HepG2 (cell line): ENCODE data around the gene ANXA11. TPM values are rescaled to one million over a fixed set of nuclear protein-coding genes. Genes with fewer than 3 reads are reported as not detected.

Source experiments
- BCL6 ChIP-seq: IDR thresholded peaks from 2 replicates; pipeline ENCODE4 v1.6.1; 2016; ENCODE audit warnings: missing genetic modification reagents, missing compliant biosample characterization
- E2F5 ChIP-seq: sonication (generic); formaldehyde crosslinking; conservative IDR thresholded peaks from 2 replicates; pipeline ENCODE4 v1.4.0; 2020; ENCODE audit warnings: missing genetic modification reagents
- HDAC2 ChIP-seq: sonication (generic); formaldehyde crosslinking; IDR thresholded peaks from 2 replicates; pipeline ENCODE4 v1.4.0; 2020; ENCODE audit warnings: missing genetic modification reagents
- HOXA9 ChIP-seq: sonication (generic); formaldehyde crosslinking; IDR thresholded peaks from 2 replicates; pipeline ENCODE4 v1.8.1; 2022; ENCODE audit warnings: missing genetic modification reagents, mild to moderate bottlenecking, moderate library complexity, borderline replicate concordance
- SALL2 ChIP-seq: sonication (generic); formaldehyde crosslinking; IDR thresholded peaks from 2 replicates; pipeline ENCODE4 v1.8.1; 2023; ENCODE audit warnings: mild to moderate bottlenecking, missing genetic modification reagents, inconsistent platforms
- YY1 ChIP-seq: IDR thresholded peaks from 2 replicates; pipeline ENCODE4 v1.6.1; 2011; ENCODE audit warnings: low read length, low read depth, moderate library complexity, mild to moderate bottlenecking; ENCODE audit not compliant: insufficient read depth, insufficient replicate concordance
- ZBTB2 ChIP-seq: sonication (generic); formaldehyde crosslinking; IDR thresholded peaks from 2 replicates; pipeline ENCODE4 v1.8.0; 2022; ENCODE audit warnings: low read depth, missing genetic modification reagents
- ZFY ChIP-seq: sonication (generic); formaldehyde crosslinking; IDR thresholded peaks from 2 replicates; pipeline ENCODE4 v1.4.0; 2020; ENCODE audit warnings: missing genetic modification reagents
- ZNF674 ChIP-seq: sonication (generic); formaldehyde crosslinking; IDR thresholded peaks from 2 replicates; pipeline ENCODE4 v1.5.0; 2020; ENCODE audit warnings: low read depth, mild to moderate bottlenecking, missing genetic modification reagents
- ZSCAN20 ChIP-seq: sonication (generic); formaldehyde crosslinking; IDR thresholded peaks from 2 replicates; pipeline ENCODE4 v1.4.0; 2020; ENCODE audit warnings: missing genetic modification reagents, mild to moderate bottlenecking, borderline replicate concordance
- polyA plus RNA-seq, 8 experiments: library from polyadenylated mRNA; depleted of rRNA in 3 of 8; stranded (reverse) in 7 of 8; unstranded in 1 of 8; fragments of >200 nt; fragmentation: Illumina TruSeq in 4 of 8; extraction: Trizol in 4 of 8; gene quantifications; 2 replicates each; pipeline versions ENCODE4 v1.2.1 to v1.2.3, GENCODE V29; 2011 to 2016; ENCODE audit warnings: low read depth in 4 of 8, missing spikeins in 1 of 8, mixed read lengths in 1 of 8; ENCODE audit not compliant: insufficient read depth in 1 of 8
- total RNA-seq, 5 experiments: library from RNA; depleted of rRNA; stranded (reverse); fragments of >200 nt; fragmentation: Illumina TruSeq; extraction: Trizol; gene quantifications; 2 replicates each; pipeline ENCODE4 v1.2.3, GENCODE V29; 2016; ENCODE audit warnings: low read depth in 1 of 5
- TF ChIP-seq, protein P1 (sequence below), 2 experiments: sonication (generic) in 1 of 2; formaldehyde crosslinking in 1 of 2; IDR thresholded peaks; 2 replicates each; pipeline versions ENCODE4 v1.4.0 to v1.6.1; 2018 to 2020; ENCODE audit warnings: missing genetic modification reagents in 2 of 2, borderline replicate concordance in 1 of 2, low read depth in 1 of 2, mild to moderate bottlenecking in 1 of 2, missing biosample characterization in 1 of 2

Gene ANXA11
- total and polyA plus RNA-seq, 2 of the 13 experiments (the other 11 are each of a cell fraction or from before 2014, with no cell fraction given): 30.6 to 51.5 TPM

- TF ChIP-seq, protein P1, sequence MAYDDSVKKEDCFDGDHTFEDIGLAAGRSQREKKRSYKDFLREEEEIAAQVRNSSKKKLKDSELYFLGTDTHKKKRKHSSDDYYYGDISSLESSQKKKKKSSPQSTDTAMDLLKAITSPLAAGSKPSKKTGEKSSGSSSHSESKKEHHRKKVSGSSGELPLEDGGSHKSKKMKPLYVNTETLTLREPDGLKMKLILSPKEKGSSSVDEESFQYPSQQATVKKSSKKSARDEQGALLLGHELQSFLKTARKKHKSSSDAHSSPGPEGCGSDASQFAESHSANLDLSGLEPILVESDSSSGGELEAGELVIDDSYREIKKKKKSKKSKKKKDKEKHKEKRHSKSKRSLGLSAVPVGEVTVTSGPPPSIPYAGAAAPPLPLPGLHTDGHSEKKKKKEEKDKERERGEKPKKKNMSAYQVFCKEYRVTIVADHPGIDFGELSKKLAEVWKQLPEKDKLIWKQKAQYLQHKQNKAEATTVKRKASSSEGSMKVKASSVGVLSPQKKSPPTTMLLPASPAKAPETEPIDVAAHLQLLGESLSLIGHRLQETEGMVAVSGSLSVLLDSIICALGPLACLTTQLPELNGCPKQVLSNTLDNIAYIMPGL (CRISPR knock-in tag; IDR thresholded peaks at IDR 0.05; ENCODE audit: borderline replicate concordance in 1 of 2, low read depth in 1 of 2): peak in 1 of 2 experiments; percentile 68; a peak in 1 of 4 replicates
- TF ChIP-seq SALL2 (CRISPR knock-in tag) (0 out of 2 replicates have a peak, but pooled peaks have one; percentile 20), BCL6 (CRISPR knock-in tag) (0 out of 2 replicates have a peak, but pooled peaks have one; percentile 9), ZNF674 (CRISPR knock-in tag) (0 out of 2 replicates have a peak, but pooled peaks have one; percentile 74), ZSCAN20 (CRISPR knock-in tag) (0 out of 2 replicates have a peak, but pooled peaks have one; percentile 23), HDAC2 (0 out of 2 replicates have a peak, but pooled peaks have one; percentile 17), ZBTB2 (CRISPR knock-in tag) (0 out of 2 replicates have a peak, but pooled peaks have one; percentile 36), ZFY (CRISPR knock-in tag) (peak; percentile 69; the same call in 1 of the 2 replicates), HOXA9 (peak; percentile 65; the same call in 1 of the 2 replicates), E2F5 (CRISPR knock-in tag) (0 out of 2 replicates have a peak, but pooled peaks have one; percentile 50), YY1 (peak; percentile 13)
Observed at GRCh38 chr10:80204677-80205476, 460 bp downstream of the ANXA11 start (continued).
